ENCODE measurements around the gene HAND1. TPM values are rescaled to one million over a fixed set of nuclear protein-coding genes. Genes with fewer than 3 reads are reported as not detected.

The HAND1 gene
- total RNA-seq, 2 donors from 2014 or later: not detected

DNA sequence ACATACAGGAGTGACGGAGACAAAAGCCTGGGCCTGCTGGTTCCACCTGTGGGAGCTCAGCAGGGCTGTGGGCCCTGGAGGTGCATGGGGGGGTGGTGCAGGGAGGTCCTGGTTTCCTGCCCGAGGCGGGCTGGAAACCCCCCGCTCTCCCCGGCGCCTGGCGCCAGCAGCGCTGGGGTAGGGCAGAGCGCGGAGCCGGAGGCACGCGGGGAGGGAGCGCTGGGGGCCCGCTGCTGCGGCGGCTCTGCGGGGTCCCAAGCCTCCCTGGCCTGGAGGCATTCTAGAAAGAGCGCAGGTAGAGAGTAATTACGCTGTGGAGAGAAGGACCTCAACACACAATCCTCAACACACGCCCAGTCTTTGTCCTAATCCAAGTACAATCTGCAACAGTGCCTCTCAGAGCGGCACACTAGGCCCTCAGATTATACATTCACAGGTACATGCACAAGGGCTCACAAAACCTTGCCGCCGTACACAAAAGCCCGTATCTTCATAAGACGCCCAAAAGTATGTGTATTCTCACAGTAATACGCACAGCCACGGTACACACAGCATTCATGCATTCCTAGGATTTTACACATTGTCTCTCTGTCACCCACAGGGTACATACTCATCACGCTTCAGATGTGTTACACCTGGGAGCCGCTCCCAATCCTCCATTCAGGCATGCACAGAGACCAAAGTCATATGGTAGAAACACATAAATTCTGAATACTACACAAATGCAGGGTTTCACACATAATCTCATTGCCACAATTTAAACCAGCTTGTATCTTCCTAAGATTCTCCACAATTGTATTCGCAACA, 2.1 kb upstream of the HAND1 start:
- DNase-seq (ENCODE audit: low spot score): no peak
- ATAC-seq: peak in 1 of 2 donors; percentile 21
- Mint-ChIP-seq H3K4me1 (ENCODE audit: low read depth in 2 of 2) (peaks cover 19 to 26% of the 10 kb centered on the region in 2 donors), H3K9me3 (no peaks in the 10 kb centered on the region), H3K27me3 (peaks cover 64 to 80% of the 10 kb centered on the region in 2 donors), H3K4me3 (no peak overlapping the region), H3K27ac (no peak overlapping the region), H3K36me3 (no peaks in the 10 kb centered on the region)

DNA sequence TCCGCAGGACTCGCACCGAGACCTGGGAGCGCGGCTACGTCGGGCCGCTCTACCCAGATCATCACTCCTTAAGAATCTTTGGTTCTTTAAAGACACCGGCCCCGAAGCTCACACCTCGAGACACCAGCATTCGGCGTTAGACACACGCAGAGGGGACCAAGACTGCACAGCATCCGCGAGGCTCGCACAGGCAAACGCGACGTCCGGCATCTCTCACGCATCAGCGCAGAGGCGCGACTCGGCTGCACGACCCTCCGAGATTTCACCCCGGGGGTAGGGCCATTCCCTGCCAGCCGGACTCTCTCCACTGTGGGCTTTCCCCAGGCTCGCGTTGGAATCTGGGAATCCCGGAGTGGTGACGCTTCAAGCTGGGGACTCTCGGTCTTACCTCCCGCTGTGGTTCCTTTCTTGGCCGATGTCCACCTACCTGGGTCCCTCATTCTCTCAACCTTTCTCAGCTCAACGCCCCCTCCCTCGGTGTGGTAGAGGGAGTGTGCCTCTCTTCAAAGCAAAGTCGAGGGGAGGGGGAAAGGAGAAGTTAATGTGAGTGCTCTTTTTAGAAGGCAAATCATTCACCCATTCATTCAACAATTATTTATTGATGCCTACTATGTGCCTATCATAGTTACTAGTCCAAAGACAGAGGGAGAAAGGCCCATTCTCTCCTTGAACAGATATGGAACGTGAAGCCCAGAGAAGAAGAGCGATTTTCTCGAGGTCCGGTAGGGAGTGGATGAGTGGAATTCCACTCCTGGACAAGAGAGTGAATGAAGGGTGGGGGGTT, 1.3 kb upstream of the HAND1 start:
- peaks cover 69 to 80% of the 10 kb centered on the region in 2 donors for H3K27me3 Mint-ChIP-seq

DNA sequence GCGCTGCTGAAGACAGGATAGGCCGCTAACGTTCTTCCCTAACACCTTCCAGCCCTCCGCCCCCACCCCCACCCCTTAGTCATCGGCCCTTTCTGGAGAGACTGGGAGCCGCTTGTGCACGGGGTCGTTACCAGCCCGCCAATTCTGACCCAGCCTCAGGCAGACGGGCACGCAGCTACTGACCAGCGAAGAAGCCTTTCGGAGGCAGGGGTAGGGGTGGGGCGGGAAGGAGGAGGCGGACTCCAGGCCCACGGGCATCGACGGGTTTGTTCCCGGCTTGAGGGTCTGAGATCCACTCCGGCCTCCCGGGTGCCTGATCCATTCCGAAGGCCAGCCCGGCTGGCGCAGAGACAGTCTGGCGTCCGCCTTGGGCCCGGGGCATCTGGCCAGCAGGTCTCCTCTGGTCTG, 729 bp upstream of the HAND1 start:
- DNase-seq (ENCODE audit: low spot score) (no peak), ATAC-seq (no peak)
- Mint-ChIP-seq H3K4me1 (ENCODE audit: low read depth in 2 of 2) (peaks cover 32 to 38% of the 10 kb centered on the region in 2 donors), H3K27ac (no peak overlapping the region), H3K9me3 (no peaks in the 10 kb centered on the region), H3K36me3 (no peaks in the 10 kb centered on the region), H3K4me3 (no peak overlapping the region), H3K27me3 (peaks cover 70 to 80% of the 10 kb centered on the region in 2 donors)

More for the DNA sequence above, 1.3 kb upstream of the HAND1 start:
- Mint-ChIP-seq H3K36me3 (no peaks in the 10 kb centered on the region), H3K4me3 (no peak overlapping the region), H3K9me3 (no peaks in the 10 kb centered on the region), H3K4me1 (ENCODE audit: low read depth in 2 of 2) (peaks cover 26 to 34% of the 10 kb centered on the region in 2 donors), H3K27ac (no peak overlapping the region)
- no peak for DNase-seq (ENCODE audit: low spot score)
- no peak for ATAC-seq

DNA sequence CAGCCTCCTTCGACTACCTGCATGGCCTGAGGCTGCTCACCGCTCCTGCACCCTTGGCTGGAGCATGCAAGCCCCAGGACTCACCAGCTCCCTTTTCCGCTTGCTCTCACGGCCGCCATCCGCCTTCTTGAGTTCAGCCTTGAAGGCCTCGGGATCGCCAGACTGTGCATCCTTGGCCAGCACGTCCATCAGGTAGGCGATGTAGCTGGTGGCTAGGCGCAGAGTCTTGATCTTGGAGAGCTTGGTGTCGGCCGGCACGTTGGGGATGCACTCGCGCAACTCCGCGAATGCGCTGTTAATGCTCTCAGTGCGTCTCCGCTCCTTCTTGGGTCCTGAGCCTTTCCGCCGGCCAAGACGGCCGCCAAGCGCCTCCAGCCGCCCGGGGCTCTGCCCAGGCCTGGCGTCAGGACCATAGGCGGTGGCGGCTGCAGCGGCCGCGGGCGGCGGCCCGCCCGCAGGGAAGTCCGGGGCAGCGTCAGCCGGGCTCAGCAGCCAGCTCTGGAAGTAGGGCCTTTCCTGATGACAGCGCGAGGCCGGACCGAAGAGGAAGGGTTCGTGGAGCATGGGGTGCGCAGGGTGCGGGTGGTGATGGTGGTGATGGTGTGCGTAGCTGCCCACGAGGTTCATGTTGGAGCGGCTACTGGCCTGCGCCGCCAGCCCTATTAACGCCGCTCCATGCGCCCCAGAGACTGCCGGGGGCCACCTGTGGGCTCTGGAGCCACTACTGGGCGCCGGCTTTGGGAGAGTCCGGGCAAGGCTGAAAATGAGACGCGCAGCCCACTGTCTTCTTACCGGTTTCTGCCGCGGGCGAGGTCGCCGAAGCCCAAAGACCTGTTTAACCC, 424 bp downstream of the HAND1 start:
- Mint-ChIP-seq H3K27ac (no peak overlapping the region), H3K4me3 (no peak overlapping the region), H3K4me1 (ENCODE audit: low read depth in 2 of 2) (peaks cover 32 to 38% of the 10 kb centered on the region in 2 donors), H3K27me3 (peaks cover 65 to 78% of the 10 kb centered on the region in 2 donors), H3K36me3 (no peaks in the 10 kb centered on the region), H3K9me3 (no peaks in the 10 kb centered on the region)
- DNase-seq (ENCODE audit: low spot score) (no peak), ATAC-seq (no peak)

DNA sequence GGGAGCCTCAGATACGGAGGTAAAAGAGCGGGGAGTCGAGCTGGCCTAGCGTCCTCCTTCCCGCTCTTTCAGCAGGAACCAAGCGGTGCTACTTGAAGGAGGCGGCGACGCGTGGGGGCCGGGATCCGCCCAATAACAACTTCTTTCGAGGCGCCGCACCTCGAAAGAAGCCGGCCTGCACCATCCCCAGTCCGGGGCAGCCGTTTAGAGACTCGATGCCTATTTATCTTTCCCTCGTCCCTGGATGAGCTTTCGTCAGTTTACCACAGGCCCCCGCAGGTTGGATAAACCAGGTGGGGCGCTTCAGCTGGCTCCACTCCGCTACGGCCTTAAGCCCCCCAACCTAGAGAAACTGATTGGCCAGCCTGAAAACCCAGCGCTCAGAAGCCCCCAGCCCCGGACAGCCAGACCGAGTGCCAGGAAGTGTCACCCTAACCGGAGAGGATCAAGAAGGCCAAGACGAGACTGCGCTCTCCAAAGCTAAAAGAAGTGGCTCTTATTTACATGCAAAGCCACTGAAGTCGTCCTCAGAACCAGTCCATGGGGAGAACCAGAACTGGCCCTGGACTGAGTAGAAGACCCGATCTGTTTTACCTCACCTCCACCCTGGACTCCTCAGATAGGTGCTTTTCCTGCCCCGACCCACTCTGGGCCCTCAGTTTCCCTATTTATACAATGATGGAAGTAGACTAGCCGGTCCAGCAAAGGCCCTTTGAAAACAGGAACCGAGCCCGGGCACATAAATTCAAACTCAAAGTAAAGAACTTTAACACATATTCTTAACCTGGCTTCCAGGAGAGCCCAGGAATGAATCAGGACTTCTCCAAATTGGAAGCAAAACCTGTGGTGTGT, 1.4 kb downstream of the HAND1 start:
- Mint-ChIP-seq H3K4me3 (no peak overlapping the region), H3K27me3 (peaks cover 56 to 77% of the 10 kb centered on the region in 2 donors), H3K9me3 (no peaks in the 10 kb centered on the region), H3K36me3 (no peaks in the 10 kb centered on the region), H3K4me1 (ENCODE audit: low read depth in 2 of 2) (peaks cover 32 to 33% of the 10 kb centered on the region in 2 donors), H3K27ac (no peak overlapping the region)
- ATAC-seq: no peak
- no peak for DNase-seq (ENCODE audit: low spot score)

DNA sequence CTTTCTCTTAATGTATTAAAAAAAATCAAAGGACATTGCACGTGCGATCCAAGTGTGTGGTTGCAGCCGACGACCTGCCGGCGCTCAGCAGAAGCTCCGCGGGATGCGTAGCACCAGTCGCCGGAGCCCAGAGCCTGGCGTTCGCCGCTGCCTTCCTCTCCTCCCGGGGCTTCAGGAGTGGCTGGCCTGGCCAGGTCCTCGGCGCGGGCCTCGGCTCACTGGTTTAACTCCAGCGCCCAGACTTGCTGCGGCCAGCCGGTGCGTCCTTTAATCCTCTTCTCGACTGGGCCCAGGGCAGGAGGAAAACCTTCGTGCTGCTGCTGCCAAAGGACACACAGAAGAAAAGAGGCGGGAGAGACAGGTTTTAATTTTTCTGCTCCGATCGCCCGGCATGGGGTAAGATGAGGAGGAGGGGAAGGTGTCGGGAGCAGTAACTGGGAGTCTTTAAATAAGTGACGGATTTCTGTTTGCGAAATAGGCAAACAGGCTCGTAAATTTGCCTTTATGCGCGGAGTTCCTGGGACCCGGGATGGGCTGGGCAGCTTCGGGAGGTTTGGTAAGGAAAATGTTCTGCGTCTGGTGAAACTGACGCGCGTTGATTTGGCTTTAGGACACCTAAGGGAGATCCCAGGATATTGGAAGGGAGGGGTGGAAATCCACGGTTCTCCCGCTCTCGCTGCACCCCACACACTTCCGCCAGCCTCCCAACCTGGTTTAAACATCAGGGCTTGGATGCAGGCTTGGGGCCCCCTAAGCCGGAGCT, 2.3 kb downstream of the HAND1 start:
- ATAC-seq: no peak
- no peak overlapping the region for H3K4me3 Mint-ChIP-seq
- no peaks in the 10 kb centered on the region for H3K36me3 Mint-ChIP-seq
- H3K4me1 Mint-ChIP-seq (ENCODE audit: low read depth in 2 of 2): peaks cover 32 to 33% of the 10 kb centered on the region in 2 donors
- peaks cover 55 to 77% of the 10 kb centered on the region in 2 donors for H3K27me3 Mint-ChIP-seq
- no peak overlapping the region for H3K27ac Mint-ChIP-seq
- no peak for DNase-seq (ENCODE audit: low spot score)
- H3K9me3 Mint-ChIP-seq: no peaks in the 10 kb centered on the region

DNA sequence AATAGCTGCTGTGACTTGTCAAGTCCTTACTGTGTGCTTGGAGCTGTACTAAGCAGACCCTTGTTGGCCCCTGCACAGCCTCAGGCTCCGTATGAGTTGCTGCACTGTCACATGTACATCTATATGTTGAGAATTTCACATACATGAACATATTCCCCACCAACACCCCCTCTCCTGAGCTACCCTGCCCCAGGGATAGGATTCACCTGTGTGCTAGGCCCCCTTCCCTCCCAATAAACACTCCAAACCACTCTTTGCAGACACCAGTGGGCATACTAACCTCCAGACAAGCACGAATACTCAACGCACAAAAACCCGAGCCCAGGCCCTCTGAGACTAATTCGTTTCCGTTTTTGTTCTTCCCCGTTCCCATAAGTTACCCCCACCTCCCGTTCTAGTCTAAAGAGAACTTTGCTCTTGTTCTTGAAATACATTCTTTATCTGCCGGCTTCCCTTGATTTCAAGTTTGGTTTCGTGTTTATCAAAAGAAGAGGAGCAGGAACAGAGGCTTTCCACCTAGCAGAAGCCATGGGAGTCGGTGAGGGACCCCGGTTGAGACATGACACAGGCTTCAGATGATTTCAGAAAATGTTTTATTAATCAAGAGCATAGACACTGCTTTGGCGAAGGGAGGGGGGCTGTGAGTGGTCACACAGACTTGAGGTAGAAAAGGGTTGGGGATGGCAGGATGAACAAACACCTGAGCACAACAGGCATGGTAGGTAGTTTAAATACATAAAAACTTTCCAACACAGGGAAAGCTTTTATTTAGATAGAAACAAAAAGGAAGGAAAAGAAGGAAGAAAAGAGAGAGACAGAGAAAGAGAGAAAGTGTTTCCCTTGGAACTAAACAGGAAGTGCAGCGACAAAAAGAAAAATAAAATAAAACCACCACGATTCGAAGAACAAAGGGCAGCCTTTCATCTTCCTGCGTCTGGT, 3.4 kb downstream of the HAND1 start:
- peaks cover 26 to 31% of the 10 kb centered on the region in 2 donors for H3K4me1 Mint-ChIP-seq (ENCODE audit: low read depth in 2 of 2)
- no peak overlapping the region for H3K27ac Mint-ChIP-seq
- no peak for ATAC-seq
- H3K36me3 Mint-ChIP-seq: no peaks in the 10 kb centered on the region
- peak overlapping the region; percentile 16 for H3K4me3 Mint-ChIP-seq
- DNase-seq (ENCODE audit: low spot score): no peak
- no peaks in the 10 kb centered on the region for H3K9me3 Mint-ChIP-seq
- H3K27me3 Mint-ChIP-seq: peaks cover 58 to 77% of the 10 kb centered on the region in 2 donors

DNA sequence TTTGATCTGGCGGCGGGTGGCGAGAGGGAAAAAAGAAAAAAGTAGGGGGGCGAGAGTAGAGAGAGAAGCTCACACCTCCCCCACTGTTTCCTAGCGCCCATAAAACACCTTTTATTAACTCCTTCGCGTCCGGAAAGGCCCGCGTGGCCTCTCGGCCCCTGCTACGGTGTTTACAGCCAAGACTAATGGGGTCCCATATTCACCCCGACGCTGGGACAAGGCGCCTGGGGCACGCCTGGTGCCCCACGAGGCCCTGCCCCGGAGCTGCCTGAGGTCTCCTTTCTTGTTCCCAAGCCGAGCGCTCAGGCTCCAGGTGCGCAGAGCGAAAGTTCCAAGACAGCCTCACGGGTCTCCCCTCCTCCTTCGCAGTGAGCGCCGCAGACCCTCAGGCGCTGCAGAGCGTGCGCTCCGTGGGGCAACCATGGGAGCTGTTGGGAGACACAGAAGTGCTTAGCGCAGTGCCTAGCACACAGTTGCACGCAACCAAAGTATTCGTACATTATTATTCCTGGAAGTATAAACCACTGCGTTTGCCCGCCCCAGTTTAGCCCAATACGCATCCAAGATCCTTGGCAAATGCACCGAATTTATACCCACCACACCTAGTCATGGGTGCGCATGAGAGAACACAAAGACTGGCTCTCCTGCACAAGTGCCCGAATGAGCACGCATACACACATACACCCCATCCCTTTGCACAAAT, 4.3 kb downstream of the HAND1 start:
- Mint-ChIP-seq H3K27ac (no peak overlapping the region), H3K9me3 (no peaks in the 10 kb centered on the region), H3K4me3 (no peak overlapping the region), H3K27me3 (peaks cover 55 to 73% of the 10 kb centered on the region in 2 donors), H3K4me1 (ENCODE audit: low read depth in 2 of 2) (peaks cover 26 to 28% of the 10 kb centered on the region in 2 donors), H3K36me3 (no peaks in the 10 kb centered on the region)
- DNase-seq (ENCODE audit: low spot score) (no peak), ATAC-seq (no peak)

DNA sequence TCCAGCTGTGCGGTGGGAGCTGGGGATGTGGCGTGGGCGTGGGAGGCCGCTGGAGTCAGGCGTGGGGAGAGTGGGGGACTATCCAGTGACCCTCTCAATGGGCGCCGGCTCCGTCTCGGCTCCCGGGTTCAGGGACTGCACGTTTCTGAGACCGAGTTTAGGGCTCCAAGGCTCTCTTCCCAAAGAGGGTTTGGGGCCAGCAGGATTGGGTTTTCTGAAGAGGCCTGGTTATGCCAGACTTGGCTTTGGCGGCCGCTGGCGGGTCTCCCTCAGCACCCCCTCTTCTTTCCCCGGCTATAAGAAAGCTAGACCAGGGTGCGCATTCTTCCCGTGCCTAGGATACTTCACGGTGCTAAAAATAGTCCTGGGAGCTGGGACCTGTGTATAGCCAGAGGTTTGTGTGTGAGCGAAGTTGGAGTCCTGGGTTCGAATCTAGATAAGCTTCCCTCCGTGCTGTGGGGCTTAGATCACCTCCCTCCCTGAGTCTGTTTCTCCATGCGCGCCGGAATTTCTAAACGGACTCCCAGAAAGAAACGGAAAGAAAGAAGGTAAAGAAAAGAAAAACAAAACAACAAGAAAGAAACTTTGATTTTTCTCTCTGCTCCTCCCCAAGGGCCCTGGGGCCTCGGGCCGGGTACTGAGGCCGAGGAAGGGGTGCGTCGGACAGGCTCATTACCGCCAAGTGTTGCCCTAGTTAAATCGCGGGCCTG, 5.0 kb downstream of the HAND1 start:
- DNase-seq (ENCODE audit: low spot score) (no peak), ATAC-seq (no peak)
- Mint-ChIP-seq H3K4me3 (no peak overlapping the region), H3K27ac (no peak overlapping the region), H3K27me3 (peaks cover 57 to 73% of the 10 kb centered on the region in 2 donors), H3K36me3 (no peaks in the 10 kb centered on the region), H3K9me3 (no peaks in the 10 kb centered on the region), H3K4me1 (ENCODE audit: low read depth in 2 of 2) (peaks cover 26 to 28% of the 10 kb centered on the region in 2 donors)

DNA sequence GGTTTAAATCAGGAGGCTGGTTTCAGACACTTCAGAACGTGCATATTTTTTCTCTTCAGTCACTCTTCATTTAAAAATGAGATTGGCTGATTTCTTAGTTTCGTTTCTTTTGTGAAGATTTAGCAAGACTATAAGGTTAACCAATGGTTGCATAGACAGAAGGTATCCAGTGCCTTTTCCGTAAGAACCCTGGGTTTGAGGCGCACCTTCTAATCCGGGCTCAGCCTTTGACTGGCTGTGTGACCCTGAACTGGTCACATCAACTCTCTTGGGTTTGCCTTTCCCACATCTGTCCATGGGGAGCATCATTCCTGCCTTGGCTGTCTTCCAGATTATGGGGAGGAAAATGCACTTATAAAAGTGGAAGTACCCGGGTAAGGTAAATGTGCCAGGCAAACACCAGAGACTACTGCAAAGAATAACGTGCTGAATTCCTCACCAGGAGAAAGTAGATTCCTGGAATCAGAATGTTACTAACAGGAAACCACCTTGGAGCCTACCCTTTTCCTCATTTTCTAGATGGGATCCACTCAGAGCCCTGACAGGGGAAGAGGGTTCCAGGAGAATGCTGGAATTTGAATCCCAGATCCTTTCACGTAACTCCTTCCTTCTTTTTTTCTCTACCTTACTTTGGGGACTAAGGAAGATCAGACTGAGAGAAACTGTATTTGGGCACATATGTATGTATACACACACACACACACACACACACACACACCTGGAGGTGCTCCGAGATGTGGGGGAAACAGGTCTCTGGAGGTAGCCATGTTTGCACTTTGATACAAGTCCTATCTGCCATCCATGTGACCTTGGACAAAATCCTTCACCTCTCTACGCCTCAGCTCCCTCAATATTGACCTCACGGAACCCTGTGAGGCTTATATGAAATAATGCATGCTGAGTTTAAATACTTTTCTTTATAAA, 6.8 kb downstream of the HAND1 start:
- H3K9me3 Mint-ChIP-seq: no peaks in the 10 kb centered on the region
- H3K4me3 Mint-ChIP-seq: no peak overlapping the region
- ATAC-seq: no peak
- no peak overlapping the region for H3K27ac Mint-ChIP-seq
- H3K4me1 Mint-ChIP-seq (ENCODE audit: low read depth in 2 of 2): peaks cover 16 to 24% of the 10 kb centered on the region in 2 donors
- no peaks in the 10 kb centered on the region for H3K36me3 Mint-ChIP-seq
- DNase-seq (ENCODE audit: low spot score): no peak
- peaks cover 50 to 61% of the 10 kb centered on the region in 2 donors for H3K27me3 Mint-ChIP-seq
